GM12874 (cell line): Measurements from ENCODE around the gene PRKX.

Source experiments
- CTCF ChIP-seq: IDR thresholded peaks from 2 replicates; pipeline ENCODE4 v1.5.1; 2011; ENCODE audit warnings: low read depth, mild to moderate bottlenecking, control low read depth, low read length, moderate library complexity; ENCODE audit not compliant: insufficient read depth

The PRKX gene

DNA sequence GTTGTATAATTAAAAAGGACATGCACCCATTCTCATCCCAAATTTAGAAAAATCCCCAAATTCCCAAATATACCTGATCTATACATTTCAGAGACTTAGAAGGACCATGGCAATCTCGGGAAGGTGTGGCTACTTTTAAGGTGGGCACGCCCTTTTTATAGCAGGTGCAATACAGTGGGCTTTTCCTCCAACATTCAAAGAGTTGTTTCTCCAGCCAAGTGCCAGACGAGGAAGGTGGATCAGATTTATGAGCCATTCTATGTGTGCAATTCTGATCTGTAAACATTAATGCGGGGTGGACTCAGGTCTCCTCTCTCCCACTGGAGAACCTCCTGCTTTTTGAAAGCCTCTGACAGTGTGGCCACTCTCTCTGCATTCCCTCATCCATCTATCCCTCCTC, 33.8 kb downstream of the PRKX start:
- TF ChIP-seq CTCF = no peak

DNA sequence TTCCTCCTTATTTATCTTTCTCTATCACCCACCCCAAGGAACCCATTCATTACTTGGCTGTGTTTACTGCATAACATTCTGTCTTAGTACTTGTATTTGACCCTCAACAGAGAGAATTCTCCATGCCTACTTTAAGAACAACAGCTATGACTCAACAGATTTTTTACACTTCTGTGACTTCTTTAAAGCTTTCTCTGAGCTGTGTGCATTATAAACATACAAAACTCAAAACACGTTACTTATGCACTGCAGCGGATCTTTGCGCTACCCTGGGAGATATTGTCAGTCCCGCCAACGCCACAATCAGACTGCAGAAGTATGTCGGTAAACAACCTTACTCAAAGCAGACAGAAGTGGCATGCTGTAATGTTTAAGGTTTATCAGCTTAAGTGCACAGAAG, 35.1 kb downstream of the PRKX start:
- TF ChIP-seq CTCF = no peak

- TF ChIP-seq CTCF = no peak
Measured at GRCh38 chrX:3674881-3675280, 38.6 kb downstream of the PRKX start.

DNA sequence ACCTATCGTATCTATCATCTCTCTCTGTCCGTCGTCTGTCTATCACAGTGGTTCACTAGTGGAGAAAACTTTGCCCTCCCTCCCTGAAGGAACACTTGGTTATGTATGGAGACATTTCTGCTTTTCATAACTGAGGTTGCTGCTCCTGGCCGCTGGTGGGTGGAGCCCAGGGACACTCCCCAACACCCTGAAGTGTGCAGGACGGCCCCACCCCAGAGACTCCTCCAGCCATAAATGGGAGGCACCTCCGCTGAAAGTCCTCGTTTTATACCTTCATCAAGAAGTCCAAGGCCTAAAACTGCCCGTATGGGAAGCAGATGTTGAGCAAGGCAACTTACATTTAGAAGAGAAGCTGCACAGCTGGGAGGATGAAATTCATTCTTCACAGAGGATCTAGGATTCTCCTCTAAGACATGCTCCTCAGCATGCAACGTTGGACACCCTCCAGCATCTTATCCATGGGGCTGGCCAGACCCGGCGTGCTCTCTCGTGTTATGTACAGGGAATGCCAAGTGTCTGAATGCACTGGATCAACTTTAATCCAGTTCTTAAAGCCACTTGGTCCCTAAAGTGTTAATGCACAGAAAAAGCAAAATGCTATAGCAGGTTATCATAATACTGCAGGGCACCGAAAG, 43.5 kb downstream of the PRKX start:
- no peak for TF ChIP-seq CTCF

- TF ChIP-seq CTCF = no peak
Measured at GRCh38 chrX:3666975-3667374, 46.5 kb downstream of the PRKX start.

DNA sequence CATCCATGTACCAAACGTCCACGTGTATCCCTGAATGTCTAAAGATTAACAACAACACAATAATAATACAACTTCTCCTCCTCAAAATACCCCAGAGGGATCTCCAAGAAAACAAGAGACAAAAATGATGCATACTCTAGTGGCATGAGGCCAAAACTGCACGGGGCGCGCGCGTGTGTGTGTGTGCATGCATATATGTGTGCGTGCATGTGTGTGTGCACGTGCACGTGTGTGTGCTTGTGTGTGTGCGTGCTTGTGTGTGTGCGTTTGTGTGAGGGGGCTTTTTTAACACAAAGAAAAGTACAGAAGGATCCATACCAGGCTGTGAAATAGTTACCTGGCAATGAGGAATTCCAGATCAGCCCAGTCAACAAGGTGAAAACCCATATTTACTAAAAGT, 48.5 kb downstream of the PRKX start:
- no peak for TF ChIP-seq CTCF

DNA sequence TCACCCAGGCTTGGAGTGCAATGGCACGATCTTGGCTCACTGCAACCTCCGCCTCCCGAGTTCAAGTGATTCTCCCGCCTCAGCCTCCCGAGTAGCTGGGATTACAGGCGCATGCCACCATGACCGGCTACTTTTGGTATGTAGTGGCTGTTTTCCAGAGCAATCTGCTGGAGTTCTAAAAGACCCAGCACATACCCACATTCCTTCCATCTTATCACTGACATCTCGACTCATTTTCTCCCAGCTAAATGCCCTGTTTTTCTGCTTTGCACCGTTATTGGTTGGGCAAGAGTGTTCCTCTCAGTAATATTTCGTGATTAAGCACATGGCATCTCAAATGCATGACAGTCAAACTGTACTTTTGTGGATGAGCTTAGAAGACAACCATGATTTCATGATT, 53.7 kb downstream of the PRKX start:
- no peak for TF ChIP-seq CTCF
